HEK293 (cell line): ENCODE results near the gene KLC1.

Source experiments
- ZBTB7A ChIP-seq: fragments of 450-650 bp; formaldehyde crosslinking; IDR thresholded peaks from 2 replicates; pipeline ENCODE4 v1.5.1; 2016; ENCODE audit warnings: low read depth, missing biosample characterization, missing genetic modification characterization
- ZNF121 ChIP-seq: fragments of 450-650 bp; formaldehyde crosslinking; IDR thresholded peaks from 2 replicates; pipeline ENCODE4 v1.5.1; 2016; ENCODE audit warnings: missing biosample characterization, missing genetic modification characterization
- ZNF24 ChIP-seq: fragments of 450-650 bp; formaldehyde crosslinking; IDR thresholded peaks from 2 replicates; pipeline ENCODE4 v1.5.1; 2016; ENCODE audit warnings: missing biosample characterization, missing genetic modification characterization

GRCh38 chr14:103737432-103738045, 108.5 kb downstream of the KLC1 start:
- TF ChIP-seq ZNF24 (tag by site-specific recombination) = no peak
- TF ChIP-seq ZNF121 (tag by site-specific recombination) = no peak
- TF ChIP-seq ZBTB7A (tag by site-specific recombination) = no peak
